SH-SY5Y (cell line): Measurements from ENCODE around the gene SLC35F5.

ENCODE experiments used
- GATA2 ChIP-seq: IDR thresholded peaks from 2 replicates; pipeline ENCODE4 v1.6.1; 2011; ENCODE audit warnings: mild to moderate bottlenecking, low read depth, low read length
- GATA3 ChIP-seq: IDR thresholded peaks from 2 replicates; pipeline ENCODE4 v1.6.1; 2011; ENCODE audit warnings: low read depth, mild to moderate bottlenecking, low read length, moderate library complexity

- TF ChIP-seq GATA2 (no peak), GATA3 (no peak)
Observed at GRCh38 chr2:113712941-113713340, 43.5 kb downstream of the SLC35F5 start.
